ENCODE data around the gene SSH2.

DNA sequence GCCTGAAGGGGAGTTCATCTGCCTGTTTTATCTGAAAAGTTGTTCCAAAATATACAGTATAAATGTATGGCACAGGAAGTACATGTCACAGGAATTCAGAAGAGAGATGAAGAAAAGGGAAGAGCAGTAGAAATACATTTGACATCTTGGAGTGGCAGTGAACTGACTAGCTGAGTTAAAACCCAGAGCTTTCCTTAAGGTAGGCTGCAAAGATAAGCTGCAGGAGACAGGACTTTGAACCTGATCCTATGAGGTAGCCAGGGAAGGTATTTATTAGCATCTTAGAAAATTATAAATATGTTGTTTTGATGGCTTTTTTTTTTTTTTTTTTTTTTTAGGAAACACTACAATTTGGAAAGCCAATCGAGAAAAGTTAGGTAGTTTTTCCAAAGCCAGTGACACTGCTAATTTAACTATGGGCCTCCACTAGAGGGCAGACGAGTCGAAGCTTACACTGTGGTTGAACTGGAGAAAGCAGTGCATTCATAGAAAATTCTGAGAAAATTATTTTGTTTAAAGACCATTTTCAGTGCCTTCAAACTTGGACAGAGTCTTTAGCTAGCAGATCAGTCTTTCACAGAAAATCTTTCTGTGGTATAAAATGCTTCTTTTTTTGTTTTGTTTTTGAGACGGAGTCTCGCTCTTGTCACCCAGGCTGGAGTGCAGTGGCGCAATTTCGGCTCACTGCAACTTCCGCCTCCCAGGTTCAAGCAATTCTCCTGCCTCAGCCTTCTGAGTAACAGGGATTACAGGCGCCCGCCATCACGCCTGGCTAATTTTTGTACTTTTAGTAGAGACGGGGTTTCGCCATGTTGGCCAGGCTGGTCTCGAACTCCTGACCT, 122.3 kb downstream of the SSH2 start:
- no peak for TF ChIP-seq PTBP1 (IDR thresholded peaks at IDR 0.05; ENCODE audit: low read depth, low read length, poor library complexity, severe bottlenecking)
- TF ChIP-seq CEBPG (CRISPR knock-in tag; IDR thresholded peaks at IDR 0.05), result no peak
- no peak for TF ChIP-seq XRCC5 (optimal IDR thresholded peaks at IDR 0.05; ENCODE audit: low read length)
- TF ChIP-seq POLR2AphosphoS2 (IDR thresholded peaks at IDR 0.05; ENCODE audit: low read depth, low read length), result no peak
- no peak for TF ChIP-seq ZNF33A (CRISPR knock-in tag; IDR thresholded peaks at IDR 0.05; ENCODE audit: borderline replicate concordance)
- no peak for TF ChIP-seq CBFB (CRISPR knock-in tag; IDR thresholded peaks at IDR 0.05)

All from HepG2 (cell line).